Osteocyte (in vitro differentiated cells): ENCODE results near the gene ADAT1. TPM values are rescaled to one million over a fixed set of nuclear protein-coding genes. Genes with fewer than 3 reads are reported as not detected.

Experiments used
- DNase-seq: peaks from one replicate; pipeline ENCODE4 v3.0.0; 2021; ENCODE audit warnings: mixed read lengths; ENCODE audit not compliant: unreplicated experiment; ENCODE audit errors: extremely low spot score
- H3K27ac Mint-ChIP-seq: one replicate; pipeline ENCODE4 v1.8.0; 2021; ENCODE audit warnings: mild to moderate bottlenecking, mixed read lengths; ENCODE audit not compliant: unreplicated experiment
- H3K27me3 Mint-ChIP-seq: one replicate; pipeline ENCODE4 v1.8.0; 2021; ENCODE audit warnings: mixed read lengths; ENCODE audit not compliant: unreplicated experiment
- H3K36me3 Mint-ChIP-seq: one replicate; pipeline ENCODE4 v1.8.0; 2021; ENCODE audit warnings: mixed read lengths; ENCODE audit not compliant: unreplicated experiment
- H3K4me1 Mint-ChIP-seq: one replicate; pipeline ENCODE4 v1.8.0; 2021; ENCODE audit warnings: mixed read lengths; ENCODE audit not compliant: unreplicated experiment
- H3K4me3 Mint-ChIP-seq: one replicate; pipeline ENCODE4 v1.8.0; 2021; ENCODE audit warnings: mild to moderate bottlenecking, moderate library complexity, mixed read lengths; ENCODE audit not compliant: unreplicated experiment
- H3K9me3 Mint-ChIP-seq: one replicate; pipeline ENCODE4 v1.8.0; 2021; ENCODE audit warnings: mixed read lengths; ENCODE audit not compliant: unreplicated experiment
- total RNA-seq: library from RNA; stranded (reverse); gene quantifications from 2 replicates; pipeline ENCODE4 v1.2.1, GENCODE V29; 2021
- TF ChIP-seq, protein P1 (sequence below): fragments of 200-600 bp; sonication (generic); IDR thresholded peaks from 2 replicates; pipeline ENCODE4 v1.5.0; 2021; ENCODE audit warnings: antibody characterized with exemption, mild to moderate bottlenecking, moderate library complexity

Gene ADAT1
- total RNA-seq, 1 donor from 2014 or later = 55.9 TPM

- H3K36me3 Mint-ChIP-seq = peaks cover 47% of the 10 kb centered on the region
- DNase-seq = no peak
- no peak overlapping the region for H3K4me3 Mint-ChIP-seq
- no peaks in the 10 kb centered on the region for H3K9me3 Mint-ChIP-seq
- H3K27me3 Mint-ChIP-seq = no peaks in the 10 kb centered on the region
- no peak overlapping the region for H3K27ac Mint-ChIP-seq
- TF ChIP-seq, protein P1, sequence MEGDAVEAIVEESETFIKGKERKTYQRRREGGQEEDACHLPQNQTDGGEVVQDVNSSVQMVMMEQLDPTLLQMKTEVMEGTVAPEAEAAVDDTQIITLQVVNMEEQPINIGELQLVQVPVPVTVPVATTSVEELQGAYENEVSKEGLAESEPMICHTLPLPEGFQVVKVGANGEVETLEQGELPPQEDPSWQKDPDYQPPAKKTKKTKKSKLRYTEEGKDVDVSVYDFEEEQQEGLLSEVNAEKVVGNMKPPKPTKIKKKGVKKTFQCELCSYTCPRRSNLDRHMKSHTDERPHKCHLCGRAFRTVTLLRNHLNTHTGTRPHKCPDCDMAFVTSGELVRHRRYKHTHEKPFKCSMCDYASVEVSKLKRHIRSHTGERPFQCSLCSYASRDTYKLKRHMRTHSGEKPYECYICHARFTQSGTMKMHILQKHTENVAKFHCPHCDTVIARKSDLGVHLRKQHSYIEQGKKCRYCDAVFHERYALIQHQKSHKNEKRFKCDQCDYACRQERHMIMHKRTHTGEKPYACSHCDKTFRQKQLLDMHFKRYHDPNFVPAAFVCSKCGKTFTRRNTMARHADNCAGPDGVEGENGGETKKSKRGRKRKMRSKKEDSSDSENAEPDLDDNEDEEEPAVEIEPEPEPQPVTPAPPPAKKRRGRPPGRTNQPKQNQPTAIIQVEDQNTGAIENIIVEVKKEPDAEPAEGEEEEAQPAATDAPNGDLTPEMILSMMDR = no peak
- H3K4me1 Mint-ChIP-seq = peaks cover under 1% of the 10 kb centered on the region
Measured at GRCh38 chr16:75615619-75616018, 7.5 kb downstream of the ADAT1 start.

- TF ChIP-seq, protein P1 = no peak
Measured at GRCh38 chr16:75614066-75614897, 8.8 kb downstream of the ADAT1 start.

GRCh38 chr16:75606507-75606906, 16.6 kb downstream of the ADAT1 start:
- H3K27me3 Mint-ChIP-seq = no peaks in the 10 kb centered on the region
- no peak for DNase-seq
- H3K9me3 Mint-ChIP-seq = no peaks in the 10 kb centered on the region
- H3K36me3 Mint-ChIP-seq = peaks cover 29% of the 10 kb centered on the region
- no peak overlapping the region for H3K4me3 Mint-ChIP-seq
- H3K27ac Mint-ChIP-seq = no peak overlapping the region
- TF ChIP-seq, protein P1 = no peak
- no peaks in the 10 kb centered on the region for H3K4me1 Mint-ChIP-seq

More at GRCh38 chr16:75614066-75614897, 8.8 kb downstream of the ADAT1 start:
- no peak overlapping the region for H3K4me3 Mint-ChIP-seq
- H3K9me3 Mint-ChIP-seq = no peaks in the 10 kb centered on the region
- H3K36me3 Mint-ChIP-seq = peaks cover 46% of the 10 kb centered on the region
- DNase-seq = no peak
- no peaks in the 10 kb centered on the region for H3K27me3 Mint-ChIP-seq
- no peaks in the 10 kb centered on the region for H3K4me1 Mint-ChIP-seq
- no peak overlapping the region for H3K27ac Mint-ChIP-seq

GRCh38 chr16:75603241-75603640, 19.8 kb downstream of the ADAT1 start:
- Mint-ChIP-seq H3K4me3 (no peak overlapping the region), H3K36me3 (peaks cover 35% of the 10 kb centered on the region)

More at GRCh38 chr16:75603241-75603640, 19.8 kb downstream of the ADAT1 start:
- Mint-ChIP-seq H3K27ac (no peak overlapping the region), H3K4me1 (no peaks in the 10 kb centered on the region), H3K27me3 (no peaks in the 10 kb centered on the region), H3K9me3 (no peaks in the 10 kb centered on the region)
- TF ChIP-seq, protein P1 = no peak
- no peak for DNase-seq
